H1 (cell line): ENCODE measurements around the gene HS6ST3. TPM values are rescaled to one million over a fixed set of nuclear protein-coding genes. Genes with fewer than 3 reads are reported as not detected.

Experiments used
- CTCF ChIA-PET: fragments of 300-600 bp; sonication (Branson Sonifier 250); formaldehyde crosslinking; loops from one replicate; lab custom pipeline; 2021; ENCODE audit not compliant: partially characterized antibody; lab: Charles Lee
- POLR2A ChIA-PET: fragments of 300-600 bp; sonication (Branson Sonifier 250); formaldehyde crosslinking; loops from one replicate; lab custom pipeline; 2021; ENCODE audit warnings: inconsistent platforms; ENCODE audit not compliant: partially characterized antibody; lab: Charles Lee
- DNase-seq, 2 experiments: peaks; one replicate each; pipeline versions ENCODE4 v3.0.0 to v3.0.0-alpha.2; 2010 to 2022; ENCODE audit warnings: low spot score in 2 of 2, low read depth in 1 of 2, mixed read lengths in 1 of 2
- FAIRE-seq: peaks from 2 replicates; lab custom pipeline; 2011; peaks lifted over from hg19 to GRCh38; lab: Jason Lieb, UNC
- H2AFZ ChIP-seq: 2 replicates; pipeline ENCODE4 v1.8.1; 2012; ENCODE audit warnings: low read length, inconsistent platforms
- H2AK5ac ChIP-seq: 2 replicates; pipeline ENCODE4 v1.6.1; 2013; ENCODE audit warnings: low read depth, low read length
- H2BK120ac ChIP-seq: replicated peaks from 2 replicates; pipeline ENCODE3; 2013; ENCODE audit warnings: low read depth, low read length, inconsistent platforms
- H2BK12ac ChIP-seq: 2 replicates; pipeline ENCODE4 v1.6.1; 2013; ENCODE audit warnings: low read depth, low read length
- H2BK15ac ChIP-seq: 2 replicates; pipeline ENCODE4 v1.6.1; 2013; ENCODE audit warnings: low read length
- H2BK20ac ChIP-seq: 2 replicates; pipeline ENCODE4 v1.6.1; 2013; ENCODE audit warnings: low read length
- H2BK5ac ChIP-seq: 2 replicates; pipeline ENCODE4 v1.6.1; 2013; ENCODE audit warnings: low read depth, low read length
- H3K14ac ChIP-seq: 2 replicates; pipeline ENCODE4 v1.6.1; 2013; ENCODE audit warnings: inconsistent platforms; ENCODE audit not compliant: insufficient read length
- H3K18ac ChIP-seq: 2 replicates; pipeline ENCODE4 v1.6.1; 2013; ENCODE audit warnings: low read length; ENCODE audit errors: extremely low read depth
- H3K23ac ChIP-seq: 2 replicates; pipeline ENCODE4 v1.6.1; 2013; ENCODE audit warnings: inconsistent platforms; ENCODE audit not compliant: insufficient read length
- H3K23me2 ChIP-seq: 2 replicates; pipeline ENCODE4 v1.6.1; 2013; ENCODE audit warnings: low read depth, low read length
- H3K27ac ChIP-seq: 2 replicates; pipeline ENCODE4 v1.6.1; 2011; ENCODE audit warnings: low read depth, low read length, inconsistent platforms
- H3K27me3 ChIP-seq, 4 experiments: replicated peaks in 1 of 4; 1 replicate in 1 of 4; 2 replicates in 3 of 4; pipeline versions ENCODE4 v1.6.1 to v1.8.1; 2011 to 2013; ENCODE audit warnings: low read length in 3 of 4, mild to moderate bottlenecking in 3 of 4, inconsistent platforms in 2 of 4, mixed read lengths in 2 of 4, moderate library complexity in 1 of 4; ENCODE audit not compliant: control insufficient read depth in 3 of 4, insufficient read depth in 3 of 4; ENCODE audit errors: extremely low read depth in 1 of 4
- H3K36me3 ChIP-seq, 4 experiments: 2 replicates each; pipeline versions ENCODE4 v1.6.1 to v1.8.1; 2011 to 2013; ENCODE audit warnings: mild to moderate bottlenecking in 4 of 4, low read length in 3 of 4, moderate library complexity in 2 of 4, control low read depth in 1 of 4, inconsistent platforms in 1 of 4; ENCODE audit not compliant: insufficient read depth in 4 of 4, control insufficient read depth in 2 of 4
- H3K4ac ChIP-seq: replicated peaks from 2 replicates; pipeline ENCODE3; 2013; ENCODE audit warnings: low read length, low read depth, mixed read lengths, inconsistent platforms; ENCODE audit not compliant: insufficient read length
- H3K4me1 ChIP-seq, 4 experiments: replicated peaks in 1 of 4; 1 replicate in 1 of 4; 2 replicates in 3 of 4; pipeline versions ENCODE4 v1.6.1 to v1.8.1; 2011 to 2013; ENCODE audit warnings: low read length in 3 of 4, inconsistent platforms in 2 of 4, mixed read lengths in 1 of 4; ENCODE audit not compliant: insufficient read depth in 4 of 4, control insufficient read depth in 3 of 4
- H3K4me2 ChIP-seq, 2 experiments: 2 replicates each; pipeline versions ENCODE4 v1.6.1 to v1.8.1; 2011 to 2013; ENCODE audit warnings: low read depth in 2 of 2, low read length in 2 of 2, control low read depth in 1 of 2, inconsistent platforms in 1 of 2, mild to moderate bottlenecking in 1 of 2; ENCODE audit not compliant: insufficient read depth in 1 of 2
- H3K4me3 ChIP-seq, 4 experiments: fragments of 200-600, 300-600 bp in 1 of 4; sonication (generic), shearing (Covaris generic), sonication (Bioruptor Twin) in 1 of 4; 2 replicates each; pipeline versions ENCODE4 v1.5.1 to v1.8.1; 2011 to 2016; ENCODE audit warnings: low read length in 4 of 4, low read depth in 3 of 4, control low read depth in 2 of 4, inconsistent platforms in 2 of 4, mild to moderate bottlenecking in 2 of 4, mixed read lengths in 1 of 4, moderate library complexity in 1 of 4; ENCODE audit not compliant: insufficient read depth in 2 of 4; ENCODE audit errors: extremely low read depth in 1 of 4
- H3K56ac ChIP-seq: replicated peaks from 2 replicates; pipeline ENCODE3; 2013; ENCODE audit warnings: low read depth, mild to moderate bottlenecking, mixed read lengths, low read length, inconsistent platforms; ENCODE audit not compliant: insufficient read length
- H3K79me1 ChIP-seq: 2 replicates; pipeline ENCODE4 v1.6.1; 2013; ENCODE audit warnings: low read depth, low read length, control low read depth
- H3K79me2 ChIP-seq, 2 experiments: 2 replicates each; pipeline versions ENCODE4 v1.6.1 to v1.8.1; 2012 to 2013; ENCODE audit warnings: low read length in 2 of 2, mild to moderate bottlenecking in 2 of 2, inconsistent platforms in 1 of 2; ENCODE audit not compliant: insufficient read depth in 2 of 2, control insufficient read depth in 1 of 2
- H3K9ac ChIP-seq, 4 experiments: replicated peaks in 1 of 4; 1 replicate in 1 of 4; 2 replicates in 3 of 4; pipeline versions ENCODE4 v1.6.1 to v1.8.1; 2011 to 2013; ENCODE audit warnings: low read depth in 3 of 4, low read length in 3 of 4, control low read depth in 2 of 4, mild to moderate bottlenecking in 2 of 4, moderate library complexity in 2 of 4, inconsistent platforms in 1 of 4; ENCODE audit errors: extremely low read depth in 1 of 4
- H3K9me3 ChIP-seq, 2 experiments: 2 replicates each; pipeline versions ENCODE4 v1.6.1 to v1.8.1; 2012 to 2013; ENCODE audit warnings: mild to moderate bottlenecking in 2 of 2, moderate library complexity in 2 of 2, control low read depth in 1 of 2, inconsistent platforms in 1 of 2, low read depth in 1 of 2, low read length in 1 of 2, mixed read lengths in 1 of 2; ENCODE audit not compliant: insufficient read depth in 2 of 2
- H4K20me1 ChIP-seq, 2 experiments: replicated peaks in 1 of 2; 2 replicates each; pipeline versions ENCODE3 to v1.8.1; 2011 to 2013; ENCODE audit warnings: inconsistent platforms in 2 of 2, low read length in 2 of 2, mild to moderate bottlenecking in 1 of 2; ENCODE audit not compliant: insufficient read depth in 2 of 2, control insufficient read depth in 1 of 2
- H4K5ac ChIP-seq: 2 replicates; pipeline ENCODE4 v1.6.1; 2013; ENCODE audit warnings: low read length, low read depth, mixed read lengths, inconsistent platforms; ENCODE audit not compliant: insufficient read length
- H4K8ac ChIP-seq: 2 replicates; pipeline ENCODE4 v1.8.0; 2013; ENCODE audit warnings: mild to moderate bottlenecking, moderate library complexity, low read length, inconsistent platforms; ENCODE audit not compliant: insufficient read depth; ENCODE audit errors: extremely low read depth
- H4K91ac ChIP-seq: replicated peaks from 2 replicates; pipeline ENCODE3; 2013; ENCODE audit warnings: low read length, mixed read lengths, inconsistent platforms; ENCODE audit not compliant: insufficient read length
- BACH1 ChIP-seq: IDR thresholded peaks from 2 replicates; pipeline ENCODE4 v1.6.1; 2012; ENCODE audit warnings: low read length, improper control_type of control experiment
- CEBPB ChIP-seq: IDR thresholded peaks from 2 replicates; pipeline ENCODE4 v1.6.1; 2012; ENCODE audit warnings: low read depth, low read length
- CTBP2 ChIP-seq: IDR thresholded peaks from 2 replicates; pipeline ENCODE4 v1.7.0; 2011; ENCODE audit warnings: borderline replicate concordance, mild to moderate bottlenecking, moderate library complexity, mixed read lengths, low read length; ENCODE audit not compliant: insufficient read depth, insufficient read length
- GABPA ChIP-seq: IDR thresholded peaks from 2 replicates; pipeline ENCODE4 v1.6.1; 2011; ENCODE audit warnings: mild to moderate bottlenecking, low read length, moderate library complexity, borderline replicate concordance; ENCODE audit not compliant: insufficient read depth
- KDM5A ChIP-seq: fragments of 200-600 bp; IDR thresholded peaks from 2 replicates; pipeline ENCODE4 v1.7.1; 2012; ENCODE audit warnings: mild to moderate bottlenecking, low read length, inconsistent platforms, mixed read lengths
- MAFK ChIP-seq: IDR thresholded peaks from 2 replicates; pipeline ENCODE4 v1.6.1; 2012; ENCODE audit warnings: low read depth, mild to moderate bottlenecking, improper control_type of control experiment, low read length
- RAD21 ChIP-seq, 2 experiments: IDR thresholded peaks in 1 of 2; conservative IDR thresholded peaks in 1 of 2; 2 replicates each; pipeline ENCODE4 v1.6.1; 2011; ENCODE audit warnings: low read depth in 2 of 2, low read length in 2 of 2, improper control_type of control experiment in 1 of 2, inconsistent platforms in 1 of 2, mild to moderate bottlenecking in 1 of 2, moderate library complexity in 1 of 2
- SP4 ChIP-seq: IDR thresholded peaks from 2 replicates; pipeline ENCODE4 v1.6.1; 2012; ENCODE audit warnings: low read length, inconsistent platforms
- WGBS, 2 experiments: shearing (Covaris generic) in 1 of 2; methylation state at CpG; one replicate each; pipeline versions ENCODE4 v1.1.6 to v1.1.7; 2013 to 2015; ENCODE audit warnings: low lambda C conversion rate in 2 of 2, mixed read lengths in 2 of 2, inconsistent platforms in 1 of 2, low coverage in 1 of 2, missing lambda C conversion rate in 1 of 2; ENCODE audit not compliant: insufficient replicate concordance in 2 of 2, insufficient coverage in 1 of 2, insufficient read length in 1 of 2; ENCODE audit errors: extremely low coverage in 1 of 2, missing lambda C conversion rate in 1 of 2; 5-methylcytosine and 5-hydroxymethylcytosine counted together
- polyA plus RNA-seq, 7 experiments: library from polyadenylated mRNA; depleted of rRNA in 3 of 7; stranded (reverse) in 5 of 7; unstranded in 2 of 7; fragments of >200 nt in 5 of 7; fragments of 200-250 nt in 2 of 7; gene quantifications; 1 replicate in 5 of 7; 2 replicates in 1 of 7; 4 replicates in 1 of 7; pipeline versions ENCODE4 v1.2.1 to v1.2.3, GENCODE V29; 2011 to 2013; ENCODE audit warnings: missing spikeins in 2 of 7, mixed read lengths in 2 of 7
- total RNA-seq: library from RNA; stranded (reverse); fragmentation: NEBNext Ultra II Directional; extraction: Animal tissue kit (Norgen Biotek cat#: 25700); gene quantifications from 2 replicates; pipeline ENCODE4 v1.2.1, GENCODE V29; 2021
- TF ChIP-seq, protein P1 (sequence below): IDR thresholded peaks from 2 replicates; pipeline ENCODE4 v1.6.1; 2012; ENCODE audit warnings: low read length, inconsistent platforms

Gene HS6ST3
- total and polyA plus RNA-seq, 2 of the 8 experiments (the other 6 are each of a cell fraction or from before 2014, with no cell fraction given): 0.45 to 1.2 TPM

DNA sequence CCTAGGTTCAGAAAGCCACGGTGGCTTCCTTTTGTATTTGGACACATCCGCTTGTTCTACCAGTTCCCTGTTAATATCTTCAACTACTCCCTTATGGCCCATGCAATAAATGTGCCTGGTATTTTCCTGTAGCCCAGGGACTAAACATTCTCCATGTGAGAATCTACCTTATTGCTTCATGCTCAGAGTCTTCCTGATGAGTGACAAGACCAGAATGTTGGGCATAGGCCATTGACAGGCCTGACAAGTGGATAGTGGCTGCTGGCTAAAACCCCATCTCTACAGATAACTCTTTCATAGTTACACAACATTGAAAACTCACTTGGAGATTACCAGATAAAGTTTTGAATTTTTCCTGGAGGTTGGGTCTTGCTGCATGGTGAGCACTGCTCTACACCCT, 449.9 kb downstream of the HS6ST3 start:
- no peaks in the 10 kb centered on the region for H3K36me3 ChIP-seq
- no peak overlapping the region for H2BK15ac ChIP-seq
- H3K79me1 ChIP-seq: no peaks in the 10 kb centered on the region
- H3K9ac ChIP-seq: no peak overlapping the region
- no peak overlapping the region for H3K18ac ChIP-seq
- no peaks in the 10 kb centered on the region for H3K27me3 ChIP-seq
- no peak overlapping the region for H3K4ac ChIP-seq
- H3K9me3 ChIP-seq: no peaks in the 10 kb centered on the region
- H2BK120ac ChIP-seq: no peak overlapping the region
- no peak overlapping the region for H4K5ac ChIP-seq
- H4K8ac ChIP-seq: no peak overlapping the region
- CTCF ChIA-PET: no interaction called here
- POLR2A ChIA-PET: no interaction called here
- FAIRE-seq: no peak
- no peak overlapping the region for H2BK5ac ChIP-seq
- H4K91ac ChIP-seq: no peak overlapping the region
- no peak overlapping the region for H3K4me2 ChIP-seq
- H3K27ac ChIP-seq: no peak overlapping the region
- no peaks in the 10 kb centered on the region for H4K20me1 ChIP-seq
- no peak overlapping the region for H3K56ac ChIP-seq
- H2BK20ac ChIP-seq: no peak overlapping the region
- WGBS, 2 experiments: 89% methylated on average over 2 of the region's 2 CpGs; no CpG with 5 or more reads in 1 of the 2 experiments
- no peak overlapping the region for H3K14ac ChIP-seq
- no peaks in the 10 kb centered on the region for H3K23me2 ChIP-seq
- no peak overlapping the region for H2AK5ac ChIP-seq
- no peak overlapping the region for H3K23ac ChIP-seq
- no peak overlapping the region for H2AFZ ChIP-seq
- TF ChIP-seq KDM5A (no peak), GABPA (no peak), CEBPB (no peak), BACH1 (no peak), RAD21 (IDR thresholded peaks at IDR 0.05 in 1 of 2, conservative IDR thresholded peaks at IDR 0.05 in 1 of 2; ENCODE audit: low read depth in 2 of 2, low read length in 2 of 2) (no peak), SP4 (no peak), MAFK (no peak), CTBP2 (no peak)
- TF ChIP-seq, protein P1, sequence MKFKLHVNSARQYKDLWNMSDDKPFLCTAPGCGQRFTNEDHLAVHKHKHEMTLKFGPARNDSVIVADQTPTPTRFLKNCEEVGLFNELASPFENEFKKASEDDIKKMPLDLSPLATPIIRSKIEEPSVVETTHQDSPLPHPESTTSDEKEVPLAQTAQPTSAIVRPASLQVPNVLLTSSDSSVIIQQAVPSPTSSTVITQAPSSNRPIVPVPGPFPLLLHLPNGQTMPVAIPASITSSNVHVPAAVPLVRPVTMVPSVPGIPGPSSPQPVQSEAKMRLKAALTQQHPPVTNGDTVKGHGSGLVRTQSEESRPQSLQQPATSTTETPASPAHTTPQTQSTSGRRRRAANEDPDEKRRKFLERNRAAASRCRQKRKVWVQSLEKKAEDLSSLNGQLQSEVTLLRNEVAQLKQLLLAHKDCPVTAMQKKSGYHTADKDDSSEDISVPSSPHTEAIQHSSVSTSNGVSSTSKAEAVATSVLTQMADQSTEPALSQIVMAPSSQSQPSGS: no peak
- H3K4me1 ChIP-seq: no peaks in the 10 kb centered on the region
- no peak overlapping the region for H2BK12ac ChIP-seq
- no peak overlapping the region for H3K4me3 ChIP-seq
- H3K79me2 ChIP-seq: no peaks in the 10 kb centered on the region
- no peak for DNase-seq
